Erythroblast (primary cell): ENCODE data around the gene CLNK.
A peak's percentile ranks its signal among the peaks of the same experiment; 100 is the strongest.

Experiments
- DNase-seq, 2 experiments: peaks; one replicate each; lab custom pipeline; 2025; lab: John Stamatoyannopoulos, UW
- GATA1 ChIP-seq: IDR thresholded peaks from 2 replicates; pipeline ENCODE4 v1.6.1; 2011; ENCODE audit warnings: low read depth, mild to moderate bottlenecking, control low read depth, low read length, moderate library complexity
- POLR2A ChIP-seq: IDR thresholded peaks from 2 replicates; pipeline ENCODE4 v1.6.1; 2011; ENCODE audit warnings: mild to moderate bottlenecking, low read length

The CLNK gene

GRCh38 chr4:10496200-10496599 lies 188.4 kb downstream of the CLNK start:
- TF ChIP-seq GATA1 (no peak), POLR2A (no peak)
- no peak for DNase-seq

- DNase-seq = no peak
- no peak for TF ChIP-seq POLR2A
- TF ChIP-seq GATA1 = no peak
These were observed 188.9 kb downstream of the CLNK start for GRCh38 chr4:10495651-10496050.

DNA sequence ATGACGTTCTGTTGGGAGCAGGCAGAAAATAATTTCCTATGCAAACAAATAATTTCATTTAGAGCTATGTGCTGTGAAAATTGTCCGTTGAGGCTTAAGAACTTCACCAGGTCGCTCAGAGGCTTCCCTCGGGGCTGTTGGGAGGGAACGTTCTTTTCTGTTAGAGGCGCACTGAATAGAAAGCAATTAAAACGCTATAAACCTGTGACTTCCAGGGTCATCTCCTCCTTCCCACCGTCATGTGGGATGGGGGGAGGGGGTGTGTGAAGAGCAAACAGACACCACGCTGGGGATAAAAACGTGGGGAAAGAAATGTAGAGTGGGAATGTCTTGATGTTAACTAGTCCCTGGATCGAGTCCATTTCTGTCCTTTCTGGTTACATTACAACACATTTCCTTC lies 192.1 kb downstream of the CLNK start:
- no peak for DNase-seq
- TF ChIP-seq GATA1 (no peak), POLR2A (no peak)

DNA sequence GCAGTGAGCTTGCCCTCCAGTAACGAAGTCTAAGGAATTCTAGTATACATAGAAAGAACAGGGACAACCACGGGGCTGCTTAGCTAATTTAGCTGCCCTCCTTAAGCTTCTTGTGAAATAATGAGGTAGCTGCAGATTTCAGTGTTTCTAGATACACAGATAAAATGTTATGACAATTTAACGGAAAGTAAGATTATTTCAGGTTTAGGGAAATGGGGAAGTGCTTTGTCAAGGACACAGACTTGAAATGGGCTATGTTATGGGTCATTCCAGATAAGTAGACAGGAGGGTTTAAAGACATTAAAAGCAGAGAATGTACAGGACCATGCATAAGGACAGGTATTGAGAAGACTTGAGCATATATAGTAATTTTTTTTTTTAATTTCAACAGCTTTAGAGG lies 193.2 kb downstream of the CLNK start:
- TF ChIP-seq GATA1 (no peak), POLR2A (no peak)
- no peak for DNase-seq

GRCh38 chr4:10490996-10491395 lies 193.6 kb downstream of the CLNK start:
- no peak for DNase-seq
- TF ChIP-seq POLR2A (no peak), GATA1 (no peak)

GRCh38 chr4:10482913-10483312 lies 201.7 kb downstream of the CLNK start:
- TF ChIP-seq GATA1 (no peak), POLR2A (no peak)
- no peak for DNase-seq

DNA sequence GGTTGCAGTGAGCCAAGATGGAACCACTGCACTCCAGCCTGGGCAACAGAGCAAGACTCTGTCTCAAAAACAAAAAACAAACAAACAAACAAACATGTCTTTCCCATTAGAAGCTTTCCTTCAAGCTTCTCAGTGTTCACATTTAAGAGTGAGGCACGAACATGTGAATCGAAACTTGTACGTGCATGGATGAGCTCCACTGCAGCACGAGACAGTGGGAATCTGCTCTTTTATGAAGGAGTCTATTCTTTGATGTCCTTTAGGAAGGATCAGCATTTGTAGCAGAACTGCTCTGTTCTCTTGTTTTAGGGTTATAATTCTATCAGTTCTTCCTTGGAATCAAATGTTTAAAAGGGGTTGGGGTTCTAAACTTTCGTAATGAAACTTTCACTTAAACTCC lies 204.0 kb downstream of the CLNK start:
- no peak for DNase-seq
- no peak for TF ChIP-seq POLR2A
- TF ChIP-seq GATA1 = no peak

- no peak for DNase-seq
- TF ChIP-seq POLR2A = no peak
- no peak for TF ChIP-seq GATA1
These were observed 205.9 kb downstream of the CLNK start for GRCh38 chr4:10478621-10479020.

DNA sequence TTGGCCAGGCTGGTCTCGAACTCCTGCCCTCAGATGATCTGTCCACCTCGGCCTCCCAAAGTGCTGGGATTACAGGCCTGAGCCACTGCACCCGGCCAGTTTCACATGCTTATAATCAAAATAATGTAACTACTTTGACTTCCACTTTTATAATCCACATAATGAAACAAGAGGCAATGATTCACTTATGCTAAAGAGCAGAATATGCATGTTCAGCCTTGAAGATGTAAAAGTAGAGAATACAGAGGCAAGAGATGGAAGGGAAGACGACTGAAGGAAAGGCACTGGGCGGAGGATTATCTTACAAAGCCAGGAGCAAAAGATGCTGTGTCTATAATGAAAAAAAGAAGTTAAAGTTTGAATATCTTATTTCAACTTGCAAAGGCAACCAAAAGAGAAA lies 214.1 kb downstream of the CLNK start:
- no peak for DNase-seq
- no peak for TF ChIP-seq POLR2A
- TF ChIP-seq GATA1 = no peak

DNA sequence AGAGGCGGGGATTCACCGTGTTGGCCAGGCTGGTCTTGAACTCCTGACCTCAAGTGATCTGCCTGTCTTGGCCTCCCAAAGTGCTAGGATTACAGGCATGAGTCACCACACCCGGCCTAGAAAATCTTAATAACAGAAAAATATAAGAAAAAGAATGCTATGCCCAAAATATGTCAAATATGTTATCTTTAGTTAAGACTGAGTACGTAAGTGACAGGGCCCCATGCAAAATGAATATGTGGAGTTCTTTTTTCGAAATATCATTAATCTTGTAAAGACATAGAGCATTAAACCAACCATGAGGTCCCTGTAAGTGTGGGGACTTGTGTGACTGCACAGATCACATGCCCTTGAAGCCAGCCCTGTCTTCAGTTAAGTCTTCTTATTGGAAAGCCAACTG lies 218.4 kb downstream of the CLNK start:
- DNase-seq = no peak
- TF ChIP-seq POLR2A (no peak), GATA1 (no peak)

- DNase-seq = no peak
- no peak for TF ChIP-seq GATA1
- TF ChIP-seq POLR2A = no peak
These were observed 221.7 kb downstream of the CLNK start for GRCh38 chr4:10462876-10463275.

DNA sequence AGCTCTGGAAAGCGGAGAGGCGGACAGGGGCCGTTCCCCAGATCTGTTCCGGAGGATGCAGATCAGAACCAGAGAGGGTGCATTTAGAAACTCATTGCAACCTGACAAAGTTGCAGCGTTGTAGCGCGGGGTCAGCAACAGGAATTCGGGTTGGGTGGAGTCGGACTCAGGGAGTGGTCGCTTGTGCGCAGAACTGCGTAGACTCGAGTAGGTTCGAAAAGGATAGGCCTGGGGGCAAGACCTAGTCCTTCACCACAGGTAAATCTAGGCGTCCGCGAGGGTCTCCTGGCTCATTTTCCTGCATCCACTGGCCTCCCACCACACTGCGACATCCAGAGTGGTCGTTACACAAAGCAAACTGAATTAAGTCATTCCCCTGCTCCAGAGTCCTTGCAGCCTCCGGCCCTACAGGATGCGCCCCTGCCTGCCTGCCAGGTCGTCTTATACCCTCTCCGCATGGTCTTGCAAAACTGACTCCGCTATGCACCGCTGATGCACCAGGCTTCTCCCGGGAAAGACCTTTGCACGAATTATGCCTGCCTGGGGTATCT lies 222.6 kb downstream of the CLNK start:
- TF ChIP-seq GATA1 (no peak), POLR2A (no peak)
- DNase-seq = no peak

DNA sequence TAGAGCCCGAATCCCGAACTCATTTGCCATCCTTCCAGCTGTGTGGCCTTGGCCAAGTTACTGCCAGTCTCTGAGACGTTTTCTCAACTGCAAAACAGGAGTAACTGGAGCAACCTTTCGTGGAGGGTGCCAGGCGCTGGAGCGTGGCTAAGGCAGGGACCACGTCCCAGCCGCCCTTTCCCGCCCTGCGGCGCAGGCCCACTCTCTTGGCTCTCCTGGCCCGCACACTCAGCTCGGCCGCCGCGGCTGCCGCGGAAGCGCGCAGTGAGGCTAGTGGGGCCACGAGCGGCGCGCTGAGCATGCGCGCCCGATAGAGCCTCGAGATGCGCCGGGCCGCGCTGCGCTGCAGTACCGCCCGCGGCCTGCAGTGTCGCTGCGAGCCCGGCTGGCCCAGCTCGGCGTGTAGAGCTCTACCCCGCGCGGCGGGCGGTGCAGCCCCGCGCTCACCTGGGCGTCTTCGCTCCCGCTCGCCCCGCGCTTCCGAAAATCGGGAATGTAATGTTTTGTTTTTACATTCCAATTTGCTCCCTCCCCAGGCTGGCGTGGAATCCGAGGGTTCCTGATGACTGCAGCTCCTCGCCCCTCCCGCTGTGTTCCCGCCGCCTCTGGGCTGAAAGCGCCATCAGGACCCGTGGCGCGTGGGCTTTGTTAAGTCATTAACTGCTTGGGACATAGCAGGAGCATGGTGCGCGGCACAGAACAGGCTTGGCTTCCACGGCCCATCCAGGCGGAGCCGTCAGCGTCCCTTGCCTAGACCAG lies 223.3 kb downstream of the CLNK start:
- DNase-seq = peak; percentile 87 to 92
- TF ChIP-seq GATA1 (no peak), POLR2A (peak; percentile 28)

DNA sequence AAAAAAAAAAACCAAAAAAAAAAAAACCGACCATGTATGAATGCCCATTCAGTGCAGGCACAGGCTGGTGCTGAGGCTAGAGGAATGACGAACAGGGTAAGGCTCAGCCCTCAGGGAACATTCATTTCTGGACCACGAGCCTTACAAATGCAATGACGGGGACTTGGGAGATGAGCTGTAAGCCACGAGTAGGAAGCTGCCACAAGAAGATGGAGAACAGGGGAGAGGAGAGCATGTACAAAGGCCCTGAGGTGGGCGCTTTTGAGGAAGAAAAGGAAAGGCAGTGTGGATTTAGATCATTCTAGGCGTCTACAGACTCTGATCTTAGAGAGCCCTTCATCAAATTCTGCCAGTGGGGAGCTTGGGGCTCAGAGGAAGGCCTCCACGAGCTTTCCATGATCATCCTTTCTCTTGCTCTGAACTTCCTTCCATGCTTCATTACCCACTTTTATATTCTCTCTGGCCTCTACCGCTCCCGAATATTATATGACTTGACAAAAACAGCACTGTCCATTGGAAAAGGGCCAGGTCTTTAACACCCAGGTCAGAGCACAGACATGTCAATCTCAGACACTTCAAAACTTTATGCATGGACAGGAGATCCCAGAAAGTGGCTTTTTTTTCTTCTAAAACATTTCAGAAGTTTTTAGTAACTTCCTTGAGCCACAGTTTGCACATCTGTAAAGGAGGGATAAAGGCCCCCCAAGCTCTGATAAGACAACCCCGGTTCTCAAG lies 224.1 kb downstream of the CLNK start:
- no peak for DNase-seq
- TF ChIP-seq POLR2A (no peak), GATA1 (no peak)
